Stimulated activated CD4-positive, alpha-beta T cell treated with anti-CD3 and anti-CD28 coated beads, Interleukin-12 subunit alpha, Interleukin-12 subunit beta, amount 100 ng/mL, for 24 hours (primary cell): ENCODE results near the gene FOXE1.

Experiments
- DNase-seq, 2 experiments: peaks; one replicate each; pipeline ENCODE4 v3.0.0-alpha.2; 2020; ENCODE audit warnings: low read depth in 2 of 2

The FOXE1 gene

DNA sequence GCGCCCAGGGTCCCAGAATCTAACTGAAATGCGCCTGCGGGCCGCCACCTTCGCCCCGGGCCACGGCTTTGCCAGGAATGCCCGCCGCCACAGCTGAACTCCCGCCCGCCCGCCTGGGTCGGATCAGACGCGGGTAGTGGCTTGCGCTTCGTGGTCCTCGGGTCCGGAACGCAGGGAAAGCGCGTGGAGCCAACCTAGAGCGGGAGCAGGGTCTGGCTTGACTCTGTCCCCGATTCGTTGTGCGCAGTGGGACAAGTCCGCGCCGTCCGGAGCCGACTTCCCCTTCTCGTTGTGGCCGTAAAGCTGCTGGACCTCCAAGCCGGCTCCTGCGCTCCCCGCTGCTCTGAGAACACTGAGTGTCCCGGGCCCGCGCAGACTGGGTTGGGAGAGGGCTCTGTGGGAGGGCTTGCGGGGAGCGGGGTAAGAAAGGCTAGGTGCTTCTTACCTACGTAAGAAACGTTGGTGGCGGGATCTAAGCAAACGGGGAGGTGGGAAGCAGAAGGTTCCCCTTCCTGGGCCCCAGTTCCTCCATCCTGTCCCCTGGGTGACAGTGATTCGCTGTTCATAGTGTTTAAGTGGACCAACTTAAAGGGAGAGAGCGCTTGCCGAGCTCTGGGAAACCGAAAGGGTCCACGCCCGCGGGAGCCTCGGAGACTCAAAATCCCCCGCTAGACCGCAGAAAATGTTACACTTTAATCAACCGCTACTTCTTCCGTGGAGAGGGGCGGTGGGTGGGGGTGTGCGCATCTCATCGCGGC is 4.4 kb upstream of the FOXE1 start:
- DNase-seq: no peak

DNA sequence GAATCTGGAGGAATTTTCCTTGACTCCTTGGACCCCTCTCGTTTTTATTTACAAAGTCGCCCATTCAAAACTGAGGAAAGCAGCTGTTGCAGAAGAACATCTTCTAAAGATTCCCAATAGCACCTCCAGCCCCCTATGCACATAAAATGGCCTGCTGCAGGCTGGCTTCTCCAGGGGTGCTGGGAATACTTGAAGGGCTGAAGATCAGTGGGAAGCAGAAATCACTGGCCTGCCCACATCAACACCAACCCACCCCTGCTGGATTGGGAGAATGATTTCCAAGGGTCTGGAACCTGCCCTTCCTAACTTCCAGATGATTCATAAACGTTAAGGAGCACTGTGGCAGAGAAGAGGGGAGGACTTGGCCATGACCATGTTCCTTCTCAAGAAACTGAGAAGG is 3.0 kb upstream of the FOXE1 start:
- no peak for DNase-seq

DNA sequence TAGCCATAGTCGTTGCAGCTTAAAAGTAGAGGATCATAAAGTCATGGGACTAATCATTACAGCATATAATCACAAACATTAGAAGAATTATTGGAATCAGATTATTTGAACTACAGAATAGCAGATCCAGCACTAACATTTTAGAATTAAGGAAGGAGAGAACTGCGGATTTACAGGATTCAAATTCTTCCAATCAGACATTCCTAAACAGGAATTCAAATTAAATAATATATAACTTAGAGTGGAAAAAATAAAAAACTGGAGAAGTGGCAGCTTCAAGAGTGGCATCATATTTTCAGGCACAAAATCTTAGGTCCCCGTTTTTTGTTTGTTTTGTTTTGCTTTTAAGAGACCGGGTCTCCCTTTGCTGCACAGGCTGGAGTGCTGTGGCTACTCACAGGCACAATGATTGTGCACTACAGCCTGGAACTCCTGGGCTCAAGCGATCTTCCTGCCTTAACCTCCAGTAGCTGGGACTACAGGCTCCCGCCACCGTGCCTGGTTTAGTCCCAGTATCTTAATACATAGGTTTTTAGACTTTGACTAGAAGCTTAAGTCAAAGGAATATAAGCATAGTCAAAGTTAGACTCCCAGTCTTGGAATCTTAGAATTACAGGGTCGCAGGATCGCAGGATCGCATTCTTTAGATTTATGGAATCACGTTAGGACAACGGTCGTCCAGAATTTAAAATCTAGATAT is 2.1 kb upstream of the FOXE1 start:
- DNase-seq: no peak

DNA sequence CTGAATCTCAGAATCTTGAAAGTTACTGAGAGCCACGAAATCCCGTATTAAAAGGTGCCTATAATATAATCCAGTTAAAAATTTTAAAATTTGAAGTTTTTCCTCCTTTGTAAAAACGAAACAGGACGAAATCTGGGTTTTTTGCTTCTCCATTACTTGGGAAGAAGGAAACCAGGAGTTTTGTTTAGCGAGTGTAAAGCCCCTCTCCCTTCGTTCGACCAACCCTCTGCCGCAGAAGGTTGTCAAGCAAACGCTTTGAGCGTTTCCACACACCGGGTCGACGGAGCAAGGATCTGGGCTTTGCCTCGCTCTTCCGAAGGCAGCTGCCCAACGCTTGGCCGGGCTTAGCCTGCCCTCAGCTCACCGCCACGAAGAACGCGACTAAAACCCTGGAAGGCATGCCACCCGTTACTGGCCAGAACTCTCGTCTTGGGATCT is 1.6 kb upstream of the FOXE1 start:
- DNase-seq: no peak

DNA sequence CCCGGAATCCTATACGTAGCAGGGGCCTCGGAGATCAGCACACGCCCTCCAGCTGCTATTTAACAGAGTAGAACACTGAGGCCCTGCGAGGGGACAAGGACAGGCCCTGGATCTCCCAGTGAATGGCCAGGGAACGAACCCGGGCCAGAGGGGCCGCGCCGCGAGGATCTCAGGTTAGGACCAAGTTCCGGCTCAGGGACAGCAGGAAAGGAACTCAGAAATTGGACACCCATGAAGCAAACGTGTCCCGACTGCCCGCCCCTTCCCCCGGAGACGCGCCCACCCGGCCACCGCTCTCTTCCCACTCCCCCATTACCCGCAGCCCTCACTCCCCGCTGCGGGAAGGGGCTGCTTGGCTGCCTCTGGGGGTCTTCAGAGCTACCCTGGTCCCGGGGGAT is 1.0 kb upstream of the FOXE1 start:
- no peak for DNase-seq

DNA sequence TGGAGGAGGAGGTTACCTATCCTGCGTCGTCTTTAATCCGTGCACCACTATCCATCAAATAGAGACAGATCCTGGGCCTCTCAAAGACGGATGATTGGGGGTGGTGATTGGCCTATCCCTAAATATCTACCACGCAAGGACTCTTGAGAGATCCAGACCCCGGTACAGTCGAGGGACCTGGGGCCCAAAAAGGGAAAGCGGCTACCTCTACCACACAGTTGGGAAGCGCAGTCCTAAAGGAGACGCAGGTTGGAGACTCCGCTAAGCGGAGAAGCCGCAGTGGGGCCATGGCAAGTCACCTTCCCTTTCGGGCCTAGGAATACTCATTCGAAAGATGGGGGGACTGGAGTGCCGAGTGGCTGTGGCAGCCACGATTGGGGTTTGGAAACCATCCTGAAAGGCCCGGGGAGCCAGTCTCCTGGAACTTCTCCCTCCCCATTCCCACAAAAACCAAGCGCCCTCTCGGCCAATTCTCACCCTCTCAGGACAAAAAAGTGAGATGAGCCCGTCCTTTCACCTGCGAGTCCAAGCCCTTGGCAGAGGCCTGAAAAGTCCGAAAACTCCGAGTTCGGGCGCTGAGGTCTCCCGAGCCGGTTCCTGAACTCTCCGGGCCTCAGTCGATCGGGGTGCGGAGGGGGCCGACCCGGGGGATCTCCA is 499 bp upstream of the FOXE1 start:
- no peak for DNase-seq

DNA sequence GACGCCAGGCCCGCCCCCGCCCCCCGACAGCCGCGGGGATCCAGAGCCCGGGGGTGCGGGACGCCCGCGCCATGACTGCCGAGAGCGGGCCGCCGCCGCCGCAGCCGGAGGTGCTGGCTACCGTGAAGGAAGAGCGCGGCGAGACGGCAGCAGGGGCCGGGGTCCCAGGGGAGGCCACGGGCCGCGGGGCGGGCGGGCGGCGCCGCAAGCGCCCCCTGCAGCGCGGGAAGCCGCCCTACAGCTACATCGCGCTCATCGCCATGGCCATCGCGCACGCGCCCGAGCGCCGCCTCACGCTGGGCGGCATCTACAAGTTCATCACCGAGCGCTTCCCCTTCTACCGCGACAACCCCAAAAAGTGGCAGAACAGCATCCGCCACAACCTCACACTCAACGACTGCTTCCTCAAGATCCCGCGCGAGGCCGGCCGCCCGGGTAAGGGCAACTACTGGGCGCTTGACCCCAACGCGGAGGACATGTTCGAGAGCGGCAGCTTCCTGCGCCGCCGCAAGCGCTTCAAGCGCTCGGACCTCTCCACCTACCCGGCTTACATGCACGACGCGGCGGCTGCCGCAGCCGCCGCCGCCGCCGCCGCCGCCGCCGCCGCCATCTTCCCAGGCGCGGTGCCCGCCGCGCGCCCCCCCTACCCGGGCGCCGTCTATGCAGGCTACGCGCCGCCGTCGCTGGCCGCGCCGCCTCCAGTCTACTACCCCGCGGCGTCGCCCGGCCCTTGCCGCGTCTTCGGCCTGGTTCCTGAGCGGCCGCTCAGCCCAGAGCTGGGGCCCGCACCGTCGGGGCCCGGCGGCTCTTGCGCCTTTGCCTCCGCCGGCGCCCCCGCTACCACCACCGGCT is 1.0 kb downstream of the FOXE1 start:
- peak; percentile 39 to 45 for DNase-seq

DNA sequence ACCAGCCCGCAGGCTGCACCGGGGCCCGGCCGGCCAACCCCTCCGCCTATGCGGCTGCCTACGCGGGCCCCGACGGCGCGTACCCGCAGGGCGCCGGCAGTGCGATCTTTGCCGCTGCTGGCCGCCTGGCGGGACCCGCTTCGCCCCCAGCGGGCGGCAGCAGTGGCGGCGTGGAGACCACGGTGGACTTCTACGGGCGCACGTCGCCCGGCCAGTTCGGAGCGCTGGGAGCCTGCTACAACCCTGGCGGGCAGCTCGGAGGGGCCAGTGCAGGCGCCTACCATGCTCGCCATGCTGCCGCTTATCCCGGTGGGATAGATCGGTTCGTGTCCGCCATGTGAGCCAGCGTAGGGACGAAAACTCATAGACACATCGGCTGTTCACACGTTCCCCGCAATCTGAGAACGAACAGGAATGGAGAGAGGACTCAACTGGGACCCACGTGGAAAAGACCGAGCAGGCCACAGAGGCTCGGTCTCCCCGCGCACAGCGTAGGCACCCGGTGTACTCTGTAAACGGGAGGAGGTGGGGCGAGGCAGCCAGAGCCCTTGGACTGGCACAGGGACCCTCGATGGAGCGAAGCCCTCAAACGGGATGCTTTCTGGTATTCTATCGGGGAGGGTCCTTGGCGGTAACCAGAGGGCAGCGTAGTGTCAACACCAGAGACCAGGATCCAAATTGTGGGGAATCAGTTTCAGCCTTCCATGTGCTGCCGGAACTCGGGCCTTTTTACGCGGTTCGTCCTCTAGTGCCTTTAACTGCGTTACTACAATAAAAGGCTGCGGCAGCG is 1.9 kb downstream of the FOXE1 start:
- DNase-seq: no peak

DNA sequence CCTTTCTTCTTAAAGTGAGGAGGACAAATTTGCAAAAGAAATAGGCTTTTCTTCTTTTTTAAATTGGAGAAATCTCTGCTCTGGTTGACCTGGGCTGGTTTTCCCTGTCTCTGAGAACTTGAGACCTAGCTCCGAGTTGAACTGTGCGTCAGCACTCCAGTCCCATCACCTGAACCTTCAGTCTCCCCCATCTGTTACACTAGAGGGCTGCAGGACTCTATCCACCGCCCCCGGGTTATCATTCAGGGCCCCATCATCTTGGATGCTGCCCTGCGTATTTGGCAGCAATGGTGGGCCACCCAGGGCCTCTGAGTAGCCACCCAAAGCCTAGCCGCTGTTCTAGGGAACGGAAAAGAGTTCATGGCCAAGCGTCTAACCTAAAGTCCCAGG is 2.5 kb downstream of the FOXE1 start:
- no peak for DNase-seq

DNA sequence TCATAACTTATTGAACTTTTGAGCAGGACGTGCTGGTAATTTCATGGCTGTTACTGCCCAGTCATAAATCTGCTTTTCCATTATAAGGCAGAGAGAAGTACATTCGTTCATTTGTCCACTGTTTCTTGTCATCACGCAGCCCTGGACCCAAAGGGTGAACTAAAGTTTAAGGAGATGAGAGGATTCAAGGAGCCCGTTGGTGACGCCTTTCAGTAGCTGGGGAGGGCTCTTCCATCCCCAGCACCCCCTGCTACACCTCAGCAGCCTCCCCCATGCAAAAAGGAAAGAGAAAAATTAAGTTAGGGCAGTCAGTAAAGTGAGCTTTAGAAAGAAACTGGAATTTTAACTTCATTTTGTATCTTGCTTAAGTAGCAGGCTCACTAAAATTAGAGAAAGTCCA is 2.9 kb downstream of the FOXE1 start:
- DNase-seq: no peak

DNA sequence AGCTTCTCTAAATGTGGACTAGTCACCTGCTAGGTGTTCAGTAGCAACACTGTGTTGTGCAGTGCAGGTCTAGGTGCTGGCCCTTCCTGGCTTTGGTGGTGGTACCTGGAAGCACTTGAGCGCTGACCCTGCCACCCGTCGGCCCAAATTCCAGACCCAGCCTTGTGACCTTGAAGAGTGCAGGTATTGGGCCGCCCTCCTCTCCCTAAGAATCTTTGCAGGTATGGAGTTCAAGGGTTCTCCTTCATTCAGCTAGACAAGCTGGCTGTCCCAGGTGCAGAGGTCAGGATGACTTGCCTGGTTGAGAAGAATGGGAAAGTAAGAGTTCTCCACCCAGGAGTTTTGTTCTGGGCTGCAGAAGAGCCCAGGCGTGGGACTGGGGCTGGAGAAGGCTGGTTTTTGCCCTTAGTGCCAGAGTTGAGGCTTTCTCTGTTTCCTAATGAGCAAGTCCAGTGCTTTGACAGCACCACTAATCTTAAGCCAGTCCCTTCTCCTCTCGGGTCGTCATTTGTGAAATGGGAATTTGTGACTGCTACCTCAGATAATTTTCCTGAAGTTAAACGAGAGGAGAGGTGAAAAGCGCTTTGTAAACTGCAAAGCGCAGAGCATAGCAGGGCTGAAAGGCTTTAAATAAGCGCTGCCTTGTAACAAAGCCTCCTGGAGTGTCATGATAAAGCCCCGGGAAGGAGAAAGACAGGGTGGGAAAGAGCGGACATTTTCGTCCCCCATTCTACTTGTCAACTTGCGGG is 4.0 kb downstream of the FOXE1 start:
- DNase-seq: no peak

DNA sequence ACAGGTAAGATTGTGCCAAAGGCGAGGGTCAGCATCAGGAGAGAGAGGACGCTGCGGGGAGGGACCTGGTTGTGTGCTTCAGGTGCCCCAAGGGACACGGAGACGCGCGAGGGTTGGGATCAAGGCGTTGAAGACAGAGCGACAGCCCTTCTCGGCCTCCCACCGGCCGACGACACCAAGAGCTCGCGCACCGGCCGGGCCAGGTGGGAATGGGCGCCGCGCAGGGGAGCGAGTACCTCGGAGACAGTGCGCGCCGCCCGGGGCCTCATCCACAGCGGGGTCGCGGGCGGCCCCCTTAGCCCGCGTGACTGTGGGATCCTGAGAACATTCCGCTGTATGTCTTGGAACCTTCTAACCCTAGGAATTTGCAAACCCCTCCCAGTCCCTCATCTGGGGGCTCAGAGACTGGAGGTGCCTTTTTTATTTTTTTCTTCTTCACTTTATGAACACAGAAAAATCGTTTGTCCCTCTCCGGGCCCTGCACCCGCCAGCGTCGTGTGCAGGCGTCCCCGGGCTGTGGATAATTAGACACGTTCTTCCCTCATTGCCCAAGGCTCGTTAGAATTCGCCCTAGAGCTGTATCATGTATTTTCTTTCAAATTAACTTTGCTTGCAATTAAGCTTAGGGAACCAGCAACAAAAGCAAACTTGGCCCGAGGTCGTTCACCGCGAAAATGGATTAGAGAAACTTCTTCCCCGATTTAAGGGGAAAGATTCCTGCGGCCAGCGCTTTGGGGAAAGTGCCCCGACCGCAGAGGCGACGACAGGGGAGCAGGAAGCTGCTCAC is 4.8 kb downstream of the FOXE1 start:
- no peak for DNase-seq

DNA sequence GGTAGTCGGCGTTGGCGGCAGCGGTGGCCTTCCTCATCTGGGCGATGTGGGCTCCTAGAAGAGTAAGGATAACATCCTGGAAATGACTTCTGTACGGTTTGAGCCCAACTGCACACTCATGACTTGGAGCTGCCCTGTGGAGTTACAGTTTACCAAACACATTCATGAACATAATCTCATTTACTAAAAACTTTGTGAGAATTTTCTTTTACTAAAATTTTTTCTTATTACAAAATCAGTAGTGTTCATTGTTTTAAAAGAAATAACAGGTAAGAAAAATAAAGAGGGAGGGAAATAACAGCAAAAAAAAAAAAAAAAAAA is 5.3 kb downstream of the FOXE1 start:
- no peak for DNase-seq

DNA sequence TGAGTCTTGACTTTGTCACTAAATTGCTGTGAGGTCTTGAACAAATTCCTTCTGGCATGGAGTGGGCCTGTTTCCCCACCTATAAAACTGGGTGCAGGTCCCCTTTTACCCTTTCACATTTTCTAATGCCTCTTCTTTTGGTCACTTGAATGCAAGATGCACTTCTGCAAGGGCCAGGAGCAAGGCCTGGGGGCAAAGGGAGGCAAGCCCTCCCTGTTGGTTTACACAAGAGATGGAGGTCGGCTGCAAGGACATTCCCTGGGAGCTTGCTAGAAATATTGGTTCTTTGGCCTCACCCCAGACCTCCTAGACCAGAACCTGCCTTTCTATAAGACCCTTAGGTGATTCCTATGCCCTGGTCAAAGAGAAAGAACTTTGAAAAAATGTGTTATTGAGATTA is 5.8 kb downstream of the FOXE1 start:
- no peak for DNase-seq

DNA sequence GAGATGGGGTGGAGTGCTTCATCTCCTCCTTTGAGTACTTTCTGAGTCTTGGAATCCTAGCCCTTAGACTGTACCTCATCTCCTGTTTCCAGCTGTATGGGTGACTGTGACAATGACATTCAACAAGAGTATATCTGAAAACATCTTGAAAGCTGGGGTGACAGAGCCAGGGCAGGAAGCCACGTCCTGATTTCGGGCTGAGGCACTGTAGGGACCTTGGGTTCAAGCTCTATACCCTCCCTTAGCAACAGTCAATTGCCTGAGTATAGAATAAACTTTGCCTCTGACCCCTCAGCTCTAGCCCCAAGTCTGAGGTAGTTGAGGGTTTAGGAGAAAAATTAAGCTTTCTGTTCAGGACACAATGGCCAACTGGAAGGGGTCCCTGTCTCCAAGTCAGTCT is 6.3 kb downstream of the FOXE1 start:
- no peak for DNase-seq

DNA sequence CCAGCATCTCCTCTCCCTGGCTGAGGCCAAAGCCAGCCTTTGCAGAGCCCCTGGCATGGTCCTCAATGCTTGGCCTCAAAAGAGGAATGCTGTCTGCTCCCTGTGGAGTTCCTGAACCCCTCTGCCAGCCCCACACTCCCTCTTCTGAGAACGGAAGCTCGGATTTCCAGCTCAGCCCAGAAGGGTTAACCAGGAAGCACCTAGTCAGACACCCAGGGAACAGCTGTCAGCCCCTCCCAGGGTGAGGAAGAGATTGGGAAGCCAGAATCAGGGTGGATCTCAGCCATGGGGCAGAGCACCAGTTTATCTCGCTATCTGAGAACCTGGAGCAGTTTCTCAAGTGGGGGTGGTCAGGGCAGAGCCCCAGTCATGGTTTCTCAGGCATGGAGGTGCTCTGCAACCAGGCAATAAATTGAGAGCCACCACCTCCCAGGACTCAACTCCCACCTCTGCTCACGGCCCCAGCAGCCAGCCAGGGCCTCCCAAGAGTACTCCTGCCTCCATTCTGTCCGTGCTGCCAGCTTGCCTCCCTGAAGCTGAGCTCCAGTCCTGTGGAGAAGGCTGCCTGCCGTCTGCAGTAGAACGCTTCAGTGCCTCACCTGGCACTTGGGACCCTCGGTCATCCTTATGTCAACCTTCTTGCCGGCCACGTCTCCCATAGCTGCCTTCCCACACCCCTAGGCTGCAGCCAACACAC is 7.6 kb downstream of the FOXE1 start:
- DNase-seq: no peak

DNA sequence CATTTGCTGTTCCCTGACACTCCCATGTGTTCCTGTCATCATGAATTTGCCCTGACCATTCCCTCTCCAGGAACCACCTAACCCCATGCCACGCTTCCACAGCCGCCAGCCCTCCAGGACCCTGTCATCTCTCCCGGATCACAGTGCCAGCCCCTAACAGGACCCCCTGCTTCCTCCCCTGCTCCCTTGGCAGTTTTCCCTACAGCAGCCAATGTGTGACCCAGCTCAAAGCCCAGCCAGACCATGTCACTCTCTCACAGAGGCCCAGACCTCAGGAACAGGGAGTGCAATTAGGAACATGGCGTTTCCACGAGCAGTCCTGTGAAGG is 8.1 kb downstream of the FOXE1 start:
- no peak for DNase-seq

DNA sequence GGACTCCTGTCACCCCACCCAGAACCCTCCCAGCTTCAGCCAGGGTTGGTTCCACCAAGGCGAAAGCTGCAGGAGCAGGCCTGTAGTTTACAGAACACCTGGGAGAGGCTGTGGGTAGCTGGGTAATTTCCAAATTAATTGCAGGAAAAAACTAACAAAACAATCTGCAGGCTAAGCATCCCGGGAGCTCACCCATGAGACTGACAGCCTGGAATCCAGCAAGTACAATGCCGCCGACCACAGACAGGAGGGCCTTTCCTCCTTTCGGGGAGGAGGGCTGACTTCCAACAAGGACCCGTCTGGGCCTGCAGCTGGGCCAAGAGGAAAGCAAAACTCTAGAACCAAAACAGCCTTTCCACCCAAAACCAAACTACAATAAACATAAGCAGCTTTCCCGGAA is 10.3 kb downstream of the FOXE1 start:
- DNase-seq: no peak

DNA sequence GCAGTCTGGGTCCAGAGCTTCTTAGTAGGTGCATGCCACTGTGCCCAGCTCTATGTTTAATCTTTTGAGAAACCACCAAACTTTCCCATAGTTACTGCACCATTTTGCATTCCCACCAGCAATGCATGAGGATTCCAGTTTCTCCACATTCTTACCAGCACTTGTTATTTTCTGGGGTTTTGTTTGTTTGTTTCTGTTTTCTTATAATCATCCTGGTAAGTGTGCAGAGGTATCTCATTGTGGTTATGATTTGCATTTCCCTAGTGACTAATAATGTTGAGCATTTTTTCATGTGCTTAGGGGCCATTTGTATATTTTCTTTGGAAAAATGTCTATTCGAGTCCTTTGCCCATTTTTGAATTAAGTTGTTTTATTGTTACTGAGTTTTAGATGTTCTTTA is 11.4 kb downstream of the FOXE1 start:
- DNase-seq: no peak

DNA sequence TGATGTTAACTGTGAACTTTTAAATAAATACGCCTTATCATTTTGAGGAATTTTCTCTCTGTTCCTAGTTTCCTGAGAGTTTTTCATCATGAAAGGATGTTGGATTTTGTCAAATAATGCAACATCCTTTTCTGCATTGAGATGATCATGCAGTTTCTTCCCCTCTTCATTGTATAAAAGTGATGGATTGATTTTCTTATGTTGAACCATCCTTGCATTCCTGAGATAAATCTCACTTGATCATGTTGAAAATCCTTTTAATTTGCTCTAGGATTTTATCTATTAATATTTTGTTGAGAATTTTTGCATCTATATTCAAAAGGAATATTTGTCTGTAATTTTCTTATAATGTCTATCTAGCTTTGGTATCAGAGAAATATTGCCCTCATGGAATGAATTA is 13.3 kb downstream of the FOXE1 start:
- no peak for DNase-seq
